Endothelial cell of umbilical vein (primary cell): ENCODE results near the gene PTDSS2. TPM values are rescaled to one million over a fixed set of nuclear protein-coding genes. Genes with fewer than 3 reads are reported as not detected.
"Not testable (repeated sequence)": the region's sequence is repeated elsewhere in the genome, so short reads cannot be mapped to it uniquely, and the experiment has no call there.

Experiments used
- BruUV-seq: library from RNA; stranded (reverse); fragments of 400-500 nt; replicated peaks from 2 replicates; lab custom pipeline; 2021; lab: Mats Ljungman, UMichigan
- CTCF ChIA-PET: fragments of 300-600, 350-600 bp; sonication (Branson Sonifier 250); formaldehyde crosslinking; loops from one replicate; lab custom pipeline; 2021; ENCODE audit warnings: antibody characterized with exemption, inconsistent platforms; lab: Charles Lee
- POLR2A ChIA-PET: fragments of 300-600, 350-600 bp; sonication (Branson Sonifier 250); formaldehyde crosslinking; loops from one replicate; lab custom pipeline; 2021; ENCODE audit warnings: antibody characterized with exemption, inconsistent platforms; lab: Charles Lee
- DNase-seq: peaks from one replicate; pipeline ENCODE4 v3.0.0-alpha.2; 2011; ENCODE audit warnings: low read depth, low spot score
- FAIRE-seq: peaks from 2 replicates; lab custom pipeline; 2011; peaks lifted over from hg19 to GRCh38; lab: Jason Lieb, UNC
- H2AFZ ChIP-seq: 2 replicates; pipeline ENCODE4 v1.6.0; 2012; ENCODE audit warnings: low read depth, low read length, control low read depth, inconsistent platforms
- H3K27ac ChIP-seq: 2 replicates; pipeline ENCODE4 v1.5.1; 2011; ENCODE audit warnings: low read depth, mild to moderate bottlenecking, control low read depth, low read length, moderate library complexity; ENCODE audit not compliant: insufficient read depth
- H3K27me3 ChIP-seq, 2 experiments: 2 replicates each; pipeline versions ENCODE4 v1.6.0 to v1.6.1; 2011; ENCODE audit warnings: low read length in 2 of 2, mixed read lengths in 1 of 2; ENCODE audit not compliant: control insufficient read depth in 2 of 2, insufficient read depth in 2 of 2
- H3K36me3 ChIP-seq, 2 experiments: 2 replicates in 1 of 2; 3 replicates in 1 of 2; pipeline ENCODE4 v1.5.1; 2011; ENCODE audit warnings: low read length in 2 of 2, mild to moderate bottlenecking in 1 of 2, moderate library complexity in 1 of 2; ENCODE audit not compliant: control insufficient read depth in 2 of 2, insufficient read depth in 2 of 2; ENCODE audit errors: extremely low read depth in 1 of 2
- H3K4me1 ChIP-seq: 3 replicates; pipeline ENCODE4 v1.5.1; 2011; ENCODE audit warnings: mild to moderate bottlenecking, low read length; ENCODE audit not compliant: control insufficient read depth, insufficient read depth; ENCODE audit errors: extremely low read depth
- H3K4me2 ChIP-seq: 2 replicates; pipeline ENCODE4 v1.6.1; 2011; ENCODE audit warnings: low read length, control low read depth, mixed read lengths; ENCODE audit not compliant: insufficient read depth
- H3K4me3 ChIP-seq, 3 experiments: fragments of 200-600 bp in 1 of 3; sonication (generic), shearing (Covaris generic) in 1 of 3; replicated peaks in 1 of 3; 2 replicates each; pipeline ENCODE4 v1.5.1; 2011 to 2016; ENCODE audit warnings: control low read depth in 3 of 3, low read length in 3 of 3, mild to moderate bottlenecking in 2 of 3, inconsistent platforms in 1 of 3, low read depth in 1 of 3, moderate library complexity in 1 of 3; ENCODE audit not compliant: insufficient read depth in 1 of 3
- H3K79me2 ChIP-seq: 2 replicates; pipeline ENCODE4 v1.6.0; 2012; ENCODE audit warnings: low read length, inconsistent platforms; ENCODE audit not compliant: control insufficient read depth, insufficient read depth
- H3K9ac ChIP-seq: replicated peaks from 2 replicates; pipeline ENCODE3; 2011; ENCODE audit warnings: low read length, control low read depth; ENCODE audit not compliant: insufficient read depth; ENCODE audit errors: extremely low read depth
- H3K9me1 ChIP-seq: replicated peaks from 3 replicates; pipeline ENCODE4 v1.6.0; 2011; ENCODE audit warnings: mild to moderate bottlenecking, low read length; ENCODE audit not compliant: control insufficient read depth, insufficient read depth; ENCODE audit errors: extremely low read depth
- H3K9me3 ChIP-seq: replicated peaks from 2 replicates; pipeline ENCODE4 v1.5.1; 2012; ENCODE audit warnings: low read length, inconsistent platforms; ENCODE audit not compliant: control insufficient read depth, insufficient read depth
- H4K20me1 ChIP-seq: replicated peaks from 2 replicates; pipeline ENCODE3; 2011; ENCODE audit warnings: mild to moderate bottlenecking, low read length; ENCODE audit not compliant: control insufficient read depth, insufficient read depth; ENCODE audit errors: extremely low read depth
- CTCF ChIP-seq, 2 donors: IDR thresholded peaks; 1 replicate in 1 of 2; 2 replicates in 1 of 2; pipeline ENCODE4 v1.5.1; 2011; ENCODE audit warnings: low read length in 2 of 2, mild to moderate bottlenecking in 2 of 2, moderate library complexity in 2 of 2, control low read depth in 1 of 2, inconsistent platforms in 1 of 2, low read depth in 1 of 2; ENCODE audit not compliant: insufficient read depth in 1 of 2; ENCODE audit errors: extremely low read depth in 1 of 2
- EZH2 ChIP-seq: IDR thresholded peaks from 2 replicates; pipeline ENCODE4 v1.6.1; 2012; ENCODE audit warnings: borderline replicate concordance, low read depth, mild to moderate bottlenecking, moderate library complexity, low read length, inconsistent platforms; ENCODE audit not compliant: severe bottlenecking
- FOS ChIP-seq: IDR thresholded peaks from 2 replicates; pipeline ENCODE4 v1.6.1; 2011; ENCODE audit warnings: mild to moderate bottlenecking, low read length, moderate library complexity, borderline replicate concordance; ENCODE audit not compliant: insufficient read depth
- GATA2 ChIP-seq: IDR thresholded peaks from 2 replicates; pipeline ENCODE4 v1.7.0; 2011; ENCODE audit warnings: low read depth, mild to moderate bottlenecking, moderate library complexity, mixed read lengths, low read length; ENCODE audit not compliant: insufficient read length, insufficient read depth
- JUN ChIP-seq: IDR thresholded peaks from 2 replicates; pipeline ENCODE4 v1.6.1; 2011; ENCODE audit warnings: borderline replicate concordance, low read depth; ENCODE audit not compliant: insufficient read length, insufficient read depth
- MAX ChIP-seq: IDR thresholded peaks from 2 replicates; pipeline ENCODE4 v1.6.1; 2011; ENCODE audit not compliant: insufficient read depth, insufficient read length
- MYC ChIP-seq: IDR thresholded peaks from one replicate; pipeline ENCODE4 v1.6.1; 2011; ENCODE audit warnings: mild to moderate bottlenecking, low read depth, low read length
- POLR2A ChIP-seq: IDR thresholded peaks from 2 replicates; pipeline ENCODE4 v1.6.1; 2012; ENCODE audit warnings: low read depth, mild to moderate bottlenecking, control low read depth, low read length
- POLR2AphosphoS5 ChIP-seq: IDR thresholded peaks from 2 replicates; pipeline ENCODE4 v1.6.1; 2012; ENCODE audit warnings: low read depth, mild to moderate bottlenecking, control low read depth, low read length, moderate library complexity; ENCODE audit not compliant: insufficient read depth
- dilution Hi-C: fragments of 300-500 bp; cut with MboI; formaldehyde crosslinking; loops from one replicate; pipeline ENCODE4 v1.15.0; 2019; ENCODE audit warnings: low sequenced_read_pairs; ENCODE audit not compliant: extremely low pct_ligation_motif_present
- intact Hi-C: fragments of 100-400 bp; cut with micrococcal nuclease; formaldehyde crosslinking; loops from one replicate; pipeline ENCODE4 v1.10.0; 2022
- polyA plus RNA-seq, 4 experiments: library from polyadenylated mRNA; depleted of rRNA in 3 of 4; stranded (reverse) in 3 of 4; unstranded in 1 of 4; fragments of >200 nt; gene quantifications; 2 replicates each; pipeline versions ENCODE4 v1.2.1 to v1.2.3, GENCODE V29; 2011 to 2012; ENCODE audit warnings: missing spikeins in 1 of 4
- total RNA-seq: library from RNA; stranded (reverse); gene quantifications from 2 replicates; pipeline ENCODE4 v1.2.3, GENCODE V29; 2021

The PTDSS2 gene
- total and polyA plus RNA-seq, 2 donors (not counting 3 experiments of a cell fraction or from before 2014, with no cell fraction given) = 41.4 to 46.8 TPM

GRCh38 chr11:411520-411919 lies 38.6 kb upstream of the PTDSS2 start:
- H3K4me3 ChIP-seq, H3K9ac ChIP-seq, H3K79me2 ChIP-seq, H2AFZ ChIP-seq, DNase-seq, H3K36me3 ChIP-seq, POLR2A ChIA-PET, H3K9me1 ChIP-seq, H3K9me3 ChIP-seq, intact Hi-C loops, H4K20me1 ChIP-seq, BruUV-seq, H3K27me3 ChIP-seq, H3K4me2 ChIP-seq, dilution Hi-C loops, FAIRE-seq, H3K27ac ChIP-seq: not testable (repeated sequence)
- peaks cover 18% of the 10 kb centered on the region for H3K4me1 ChIP-seq
- CTCF ChIA-PET = interaction anchor here (3.9 kb wide), 1 partner anchor 36 kb away, joined by 32 read pairs; no protein-coding TSS in a partner anchor

- TF ChIP-seq GATA2 = no peak
- TF ChIP-seq MAX = no peak
- no peak for TF ChIP-seq POLR2A
- TF ChIP-seq POLR2AphosphoS5 = no peak
- no peak for TF ChIP-seq EZH2
- TF ChIP-seq MYC = no peak
- TF ChIP-seq FOS = no peak
- TF ChIP-seq JUN = no peak
- no peak for TF ChIP-seq CTCF (IDR thresholded peaks at IDR 0.05; ENCODE audit: extremely low read depth in 1 of 2, insufficient read depth in 1 of 2, low read depth in 1 of 2, low read length in 2 of 2)
- Histone ChIP-seq H3K4me2 (no peak overlapping the region), H3K27me3 (no peaks in the 10 kb centered on the region), H3K27ac (no peak overlapping the region), H3K9me1 (no peaks in the 10 kb centered on the region), H2AFZ (no peak overlapping the region), H3K36me3 (no peaks in the 10 kb centered on the region), H3K4me1 (peaks cover 21% of the 10 kb centered on the region), H3K9ac (no peak overlapping the region), H3K9me3 (no peaks in the 10 kb centered on the region), H3K79me2 (no peaks in the 10 kb centered on the region), H4K20me1 (no peaks in the 10 kb centered on the region), H3K4me3 (no peak overlapping the region)
- dilution Hi-C loops = no loop called here
- intact Hi-C loops = no loop called here
- BruUV-seq = no TSS peak
- POLR2A ChIA-PET = no interaction called here
- CTCF ChIA-PET = interaction anchor here (0.8 to 3.9 kb wide), 2 partner anchors 35 to 50 kb away, joined by 3 to 32 read pairs; no protein-coding TSS in a partner anchor
- DNase-seq (no peak), FAIRE-seq (no peak)
Observed at GRCh38 chr11:412641-413119, 37.4 kb upstream of the PTDSS2 start.
